CD14-positive monocyte (primary cell): ENCODE results near the gene PYCARD. TPM values are rescaled to one million over a fixed set of nuclear protein-coding genes. Genes with fewer than 3 reads are reported as not detected.

ENCODE experiments used
- DNase-seq, 3 donors: peaks; one replicate each; pipeline ENCODE4 v3.0.0-alpha.2; 2011 to 2022
- H2AFZ ChIP-seq: 2 replicates; pipeline ENCODE4 v1.6.0; 2012; ENCODE audit warnings: mild to moderate bottlenecking, low read depth, low read length, inconsistent platforms; ENCODE audit not compliant: insufficient read depth, poor library complexity, severe bottlenecking
- H3K27ac ChIP-seq, 2 donors: 1 replicate in 1 of 2; 2 replicates in 1 of 2; pipeline ENCODE4 v1.5.1; 2012 to 2013; ENCODE audit warnings: low read length in 2 of 2, control low read depth in 1 of 2, inconsistent platforms in 1 of 2, low read depth in 1 of 2, mild to moderate bottlenecking in 1 of 2
- H3K27me3 ChIP-seq, 2 donors: one replicate each; pipeline versions ENCODE4 v1.6.0 to v1.6.1; 2011 to 2013; ENCODE audit warnings: low read length in 2 of 2; ENCODE audit not compliant: control insufficient read depth in 2 of 2, insufficient read depth in 2 of 2
- H3K36me3 ChIP-seq, 2 donors: replicated peaks in 1 of 2; 1 replicate in 1 of 2; 2 replicates in 1 of 2; pipeline versions ENCODE4 v1.5.1 to v1.6.1; 2012 to 2013; ENCODE audit warnings: low read length in 2 of 2, control low read depth in 1 of 2, inconsistent platforms in 1 of 2, mild to moderate bottlenecking in 1 of 2; ENCODE audit not compliant: insufficient read depth in 2 of 2, control insufficient read depth in 1 of 2
- H3K4me1 ChIP-seq, 2 donors: 1 replicate in 1 of 2; 2 replicates in 1 of 2; pipeline versions ENCODE4 v1.5.1 to v1.6.1; 2012 to 2013; ENCODE audit warnings: low read length in 2 of 2, control low read depth in 1 of 2, inconsistent platforms in 1 of 2, mild to moderate bottlenecking in 1 of 2, moderate library complexity in 1 of 2; ENCODE audit not compliant: insufficient read depth in 2 of 2, control insufficient read depth in 1 of 2
- H3K4me2 ChIP-seq: replicated peaks from 2 replicates; pipeline ENCODE3; 2012; ENCODE audit warnings: low read length, moderate library complexity, mild to moderate bottlenecking; ENCODE audit not compliant: poor library complexity, severe bottlenecking; ENCODE audit errors: extremely low read depth
- H3K4me3 ChIP-seq, 3 experiments: fragments of 200-600 bp in 1 of 3; sonication (generic) in 1 of 3; replicated peaks in 1 of 3; 1 replicate in 2 of 3; 2 replicates in 1 of 3; pipeline ENCODE4 v1.5.1; 2011 to 2013; ENCODE audit warnings: low read length in 3 of 3, mild to moderate bottlenecking in 3 of 3, control low read depth in 2 of 3, low read depth in 2 of 3, inconsistent platforms in 1 of 3, moderate library complexity in 1 of 3
- H3K79me2 ChIP-seq: 2 replicates; pipeline ENCODE4 v1.6.0; 2012; ENCODE audit warnings: mild to moderate bottlenecking, control low read depth, inconsistent platforms, low read length, moderate library complexity; ENCODE audit not compliant: insufficient read depth
- H3K9ac ChIP-seq: 2 replicates; pipeline ENCODE4 v1.6.0; 2017; ENCODE audit warnings: low read length, mild to moderate bottlenecking; ENCODE audit not compliant: insufficient read depth, poor library complexity, severe bottlenecking
- H3K9me3 ChIP-seq, 2 donors: replicated peaks in 1 of 2; 1 replicate in 1 of 2; 2 replicates in 1 of 2; pipeline versions ENCODE4 v1.5.1 to v1.6.1; 2012 to 2013; ENCODE audit warnings: low read length in 2 of 2, control low read depth in 1 of 2; ENCODE audit not compliant: control insufficient read depth in 1 of 2, insufficient read depth in 1 of 2
- H4K20me1 ChIP-seq: 2 replicates; pipeline ENCODE4 v1.6.0; 2012; ENCODE audit warnings: mild to moderate bottlenecking, low read length, control low read depth, moderate library complexity; ENCODE audit not compliant: insufficient read depth
- H3K27ac Mint-ChIP-seq, 7 donors: one replicate each; pipeline ENCODE4 v1.8.0; 2020; ENCODE audit warnings: mild to moderate bottlenecking in 7 of 7, mixed read lengths in 7 of 7, moderate library complexity in 6 of 7, inconsistent platforms in 2 of 7
- H3K27me3 Mint-ChIP-seq, 3 donors: one replicate each; pipeline ENCODE4 v1.8.0; 2021 to 2022; ENCODE audit warnings: low read depth in 3 of 3, mild to moderate bottlenecking in 3 of 3, mixed read lengths in 3 of 3, moderate library complexity in 3 of 3, inconsistent platforms in 1 of 3
- H3K36me3 Mint-ChIP-seq, 2 donors: one replicate each; pipeline ENCODE4 v1.8.0; 2020; ENCODE audit warnings: mixed read lengths in 2 of 2, inconsistent platforms in 1 of 2, mild to moderate bottlenecking in 1 of 2
- H3K4me1 Mint-ChIP-seq: one replicate; pipeline ENCODE4 v1.8.0; 2020; ENCODE audit warnings: mild to moderate bottlenecking, mixed read lengths
- H3K4me3 Mint-ChIP-seq, 2 donors: one replicate each; pipeline ENCODE4 v1.8.0; 2020; ENCODE audit warnings: mild to moderate bottlenecking in 2 of 2, mixed read lengths in 2 of 2, moderate library complexity in 1 of 2
- H3K9me3 Mint-ChIP-seq, 7 donors: one replicate each; pipeline ENCODE4 v1.8.0; 2020 to 2022; ENCODE audit warnings: mixed read lengths in 7 of 7, mild to moderate bottlenecking in 6 of 7, moderate library complexity in 6 of 7, inconsistent platforms in 2 of 7
- WGBS: methylation state at CpG from one replicate; pipeline ENCODE4 v1.1.5; 2013; ENCODE audit warnings: missing lambda C conversion rate; ENCODE audit not compliant: insufficient coverage; 5-methylcytosine and 5-hydroxymethylcytosine counted together
- intact Hi-C, 2 donors: fragments of 100-400 bp; cut with micrococcal nuclease; formaldehyde crosslinking; loops; one replicate each; pipeline versions ENCODE4 v1.15.0 to v1.15.1; 2023
- polyA plus RNA-seq, 3 donors: library from polyadenylated mRNA; depleted of rRNA in 1 of 3; unstranded in 2 of 3; stranded (reverse) in 1 of 3; fragments of 300-500 nt in 2 of 3; fragments of >200 nt in 1 of 3; fragmentation: Illumina TruSeq in 2 of 3; gene quantifications; 1 replicate in 2 of 3; 2 replicates in 1 of 3; pipeline ENCODE4 v1.2.3, GENCODE V29; 2012 to 2021
- TF ChIP-seq, protein P1 (sequence below): fragments of 200-600 bp; IDR thresholded peaks from one replicate; pipeline ENCODE4 v1.8.0; 2022; ENCODE audit warnings: antibody characterized with exemption, mild to moderate bottlenecking

The PYCARD gene
- polyA plus RNA-seq, 3 donors, result 214 to 400 (median 374) TPM

DNA sequence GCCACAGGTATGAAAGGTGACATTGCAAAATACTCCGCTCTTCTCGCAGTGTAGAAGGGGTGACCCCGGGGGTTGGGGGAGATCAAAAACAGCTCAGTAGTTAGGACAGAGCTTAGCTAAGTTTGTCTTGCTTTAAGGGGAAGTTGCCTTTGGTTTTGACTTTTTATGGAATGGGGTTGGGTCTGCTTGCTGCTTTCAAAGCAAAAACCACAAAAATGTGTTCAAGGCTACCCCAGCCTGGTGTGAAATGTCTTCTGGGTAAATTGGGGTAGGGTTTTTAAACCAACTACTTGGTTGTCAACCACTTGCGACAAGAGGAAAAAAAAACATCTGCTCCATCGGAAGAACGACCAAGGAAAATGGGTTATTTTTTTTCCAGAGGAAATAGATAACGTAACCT lies 16.4 kb downstream of the PYCARD start:
- peaks cover 81 to 91% of the 10 kb centered on the region in 2 donors for H3K36me3 ChIP-seq
- Mint-ChIP-seq H3K27ac (peak overlapping the region; percentile 37 to 93 (median 71)), H3K9me3 (no peaks in the 10 kb centered on the region), H3K4me3 (peak overlapping the region; percentile 14 to 77), H3K4me1 (peaks cover 56% of the 10 kb centered on the region), H3K36me3 (peaks cover 89 to 92% of the 10 kb centered on the region in 2 donors), H3K27me3 (peaks cover 0 to 2% (median 0%) of the 10 kb centered on the region in 3 donors)
- DNase-seq, result no peak
- H4K20me1 ChIP-seq, result peaks cover 100% of the 10 kb centered on the region
- peak overlapping the region in 1 of 3 experiments; percentile 45 for H3K4me3 ChIP-seq
- peak overlapping the region in 1 of 2 donors; percentile 58 for H3K27ac ChIP-seq
- H3K79me2 ChIP-seq, result peaks cover 91% of the 10 kb centered on the region
- no peak overlapping the region for H2AFZ ChIP-seq
- WGBS, result 5% methylated on average over 3 of the region's 7 CpGs
- H3K9ac ChIP-seq, result no peak overlapping the region
- H3K4me1 ChIP-seq, result peaks cover 46% of the 10 kb centered on the region in 2 donors
- no peaks in the 10 kb centered on the region for H3K27me3 ChIP-seq
- H3K9me3 ChIP-seq, result no peaks in the 10 kb centered on the region
- TF ChIP-seq, protein P1, sequence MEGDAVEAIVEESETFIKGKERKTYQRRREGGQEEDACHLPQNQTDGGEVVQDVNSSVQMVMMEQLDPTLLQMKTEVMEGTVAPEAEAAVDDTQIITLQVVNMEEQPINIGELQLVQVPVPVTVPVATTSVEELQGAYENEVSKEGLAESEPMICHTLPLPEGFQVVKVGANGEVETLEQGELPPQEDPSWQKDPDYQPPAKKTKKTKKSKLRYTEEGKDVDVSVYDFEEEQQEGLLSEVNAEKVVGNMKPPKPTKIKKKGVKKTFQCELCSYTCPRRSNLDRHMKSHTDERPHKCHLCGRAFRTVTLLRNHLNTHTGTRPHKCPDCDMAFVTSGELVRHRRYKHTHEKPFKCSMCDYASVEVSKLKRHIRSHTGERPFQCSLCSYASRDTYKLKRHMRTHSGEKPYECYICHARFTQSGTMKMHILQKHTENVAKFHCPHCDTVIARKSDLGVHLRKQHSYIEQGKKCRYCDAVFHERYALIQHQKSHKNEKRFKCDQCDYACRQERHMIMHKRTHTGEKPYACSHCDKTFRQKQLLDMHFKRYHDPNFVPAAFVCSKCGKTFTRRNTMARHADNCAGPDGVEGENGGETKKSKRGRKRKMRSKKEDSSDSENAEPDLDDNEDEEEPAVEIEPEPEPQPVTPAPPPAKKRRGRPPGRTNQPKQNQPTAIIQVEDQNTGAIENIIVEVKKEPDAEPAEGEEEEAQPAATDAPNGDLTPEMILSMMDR, result no peak
- intact Hi-C loops, result no loop called here
- H3K4me2 ChIP-seq, result peak overlapping the region; percentile 62

DNA sequence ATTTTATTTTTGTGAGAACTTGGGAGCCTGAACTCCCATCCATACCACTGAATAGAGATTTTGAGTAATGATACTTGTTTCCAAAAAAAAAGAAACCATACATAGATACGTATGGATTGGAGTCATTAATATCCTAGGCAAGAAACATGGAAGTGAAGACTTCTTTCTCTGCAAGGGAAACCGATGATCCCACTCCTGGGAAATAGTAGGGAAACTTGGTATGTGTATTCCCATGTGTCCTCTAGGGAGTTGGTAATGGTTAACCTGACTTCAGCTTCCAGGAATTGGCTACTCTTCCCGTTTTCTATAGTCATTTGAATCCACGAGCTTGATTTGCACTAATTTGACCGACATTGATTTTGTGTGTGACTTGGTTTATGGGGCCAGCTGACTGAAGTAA lies 17.2 kb downstream of the PYCARD start:
- peak overlapping the region in 1 of 2 donors; percentile 58 for H3K27ac ChIP-seq
- H3K9ac ChIP-seq, result no peak overlapping the region
- H2AFZ ChIP-seq, result no peak overlapping the region
- H3K4me1 Mint-ChIP-seq, result peaks cover 58% of the 10 kb centered on the region
- H3K27me3 ChIP-seq, result no peaks in the 10 kb centered on the region
- H3K79me2 ChIP-seq, result peaks cover 91% of the 10 kb centered on the region
- TF ChIP-seq, protein P1, result no peak
- H3K4me3 ChIP-seq, result peak overlapping the region in 1 of 3 experiments; percentile 45
- H3K9me3 Mint-ChIP-seq, result no peaks in the 10 kb centered on the region
- no CpG with 5 or more reads among the region's 5 CpGs for WGBS
- peaks cover 81 to 84% of the 10 kb centered on the region in 2 donors for H3K36me3 Mint-ChIP-seq
- peaks cover 0 to 2% (median 0%) of the 10 kb centered on the region in 3 donors for H3K27me3 Mint-ChIP-seq
- H3K27ac Mint-ChIP-seq, result peak overlapping the region in 3 of 7 donors; percentile 37 to 71 (median 63)
- no peak for DNase-seq
- no peaks in the 10 kb centered on the region for H3K9me3 ChIP-seq
- H3K4me3 Mint-ChIP-seq, result peak overlapping the region in 1 of 2 donors; percentile 17
- peak overlapping the region; percentile 62 for H3K4me2 ChIP-seq
- intact Hi-C loops, result no loop called here
- H3K36me3 ChIP-seq, result peaks cover 73 to 83% of the 10 kb centered on the region in 2 donors
- peaks cover 100% of the 10 kb centered on the region for H4K20me1 ChIP-seq
- peaks cover 48 to 51% of the 10 kb centered on the region in 2 donors for H3K4me1 ChIP-seq
